Anterior cingulate cortex (tissue), 58 donors: ENCODE results near the gene ACACA.
A peak's percentile ranks its signal among the peaks of the same experiment; 100 is the strongest.
"Not testable (repeated sequence)": the region's sequence is repeated elsewhere in the genome, so short reads cannot be mapped to it uniquely, and the experiment has no call there.

ENCODE experiments used
- DNase-seq, 58 donors: peaks; one replicate each; lab custom pipeline; 2025; lab: John Stamatoyannopoulos, UW

The ACACA gene

GRCh38 chr17:37143558-37143957 lies 263.1 kb downstream of the ACACA start:
- not testable (repeated sequence) for DNase-seq

GRCh38 chr17:37142294-37142896 lies 264.2 kb downstream of the ACACA start:
- DNase-seq, result no peak

GRCh38 chr17:37138571-37139120 lies 268.0 kb downstream of the ACACA start:
- DNase-seq, result peak in 4 of 58 donors; percentile 3 to 13 (median 8)

- DNase-seq, result no peak
These were observed 268.6 kb downstream of the ACACA start for GRCh38 chr17:37137906-37138514.

- DNase-seq, result no peak
These were observed 269.5 kb downstream of the ACACA start for GRCh38 chr17:37137070-37137610.

GRCh38 chr17:37135576-37135975 lies 271.1 kb downstream of the ACACA start:
- DNase-seq, result no peak

- no peak for DNase-seq
These were observed 272.6 kb downstream of the ACACA start for GRCh38 chr17:37134050-37134449.

GRCh38 chr17:37133136-37133535 lies 273.5 kb downstream of the ACACA start:
- DNase-seq, result no peak

- DNase-seq, result no peak
These were observed 274.7 kb downstream of the ACACA start for GRCh38 chr17:37131669-37132611.

GRCh38 chr17:37130984-37131446 lies 275.6 kb downstream of the ACACA start:
- no peak for DNase-seq

GRCh38 chr17:37124821-37125173 lies 281.8 kb downstream of the ACACA start:
- no peak for DNase-seq

- DNase-seq, result no peak
These were observed 282.5 kb downstream of the ACACA start for GRCh38 chr17:37123941-37124820.

- no peak for DNase-seq
These were observed 283.2 kb downstream of the ACACA start for GRCh38 chr17:37123386-37123785.

GRCh38 chr17:37121616-37122015 lies 285.0 kb downstream of the ACACA start:
- no peak for DNase-seq

GRCh38 chr17:37118366-37119137 lies 288.1 kb downstream of the ACACA start:
- no peak for DNase-seq

- no peak for DNase-seq
These were observed 289.1 kb downstream of the ACACA start for GRCh38 chr17:37117373-37118142.

GRCh38 chr17:37116671-37117185 lies 289.9 kb downstream of the ACACA start:
- no peak for DNase-seq

- DNase-seq, result peak in 21 of 58 donors; percentile 6 to 56 (median 24)
These were observed 295.3 kb downstream of the ACACA start for GRCh38 chr17:37111329-37111728.
